Endothelial cell (in vitro differentiated cells): Measurements from ENCODE around the gene RELN. TPM values are rescaled to one million over a fixed set of nuclear protein-coding genes. Genes with fewer than 3 reads are reported as not detected.

Experiments
- DNase-seq: peaks from one replicate; pipeline ENCODE4 v3.0.0; 2021; ENCODE audit warnings: low spot score
- H3K27ac Mint-ChIP-seq: one replicate; pipeline ENCODE4 v1.8.0; 2021; ENCODE audit warnings: mixed read lengths, inconsistent platforms; ENCODE audit not compliant: unreplicated experiment
- H3K27me3 Mint-ChIP-seq: one replicate; pipeline ENCODE4 v1.8.0; 2021; ENCODE audit warnings: mild to moderate bottlenecking, moderate library complexity, mixed read lengths, inconsistent platforms; ENCODE audit not compliant: unreplicated experiment
- H3K36me3 Mint-ChIP-seq: one replicate; pipeline ENCODE4 v1.8.0; 2021; ENCODE audit warnings: mild to moderate bottlenecking, low read depth, mixed read lengths, inconsistent platforms; ENCODE audit not compliant: unreplicated experiment
- H3K4me1 Mint-ChIP-seq: one replicate; pipeline ENCODE4 v1.8.0; 2021; ENCODE audit warnings: mild to moderate bottlenecking, mixed read lengths, inconsistent platforms; ENCODE audit not compliant: unreplicated experiment
- H3K4me3 Mint-ChIP-seq: one replicate; pipeline ENCODE4 v1.8.0; 2021; ENCODE audit warnings: mild to moderate bottlenecking, mixed read lengths, inconsistent platforms; ENCODE audit not compliant: unreplicated experiment
- H3K9me3 Mint-ChIP-seq: one replicate; pipeline ENCODE4 v1.8.0; 2021; ENCODE audit warnings: mixed read lengths, inconsistent platforms; ENCODE audit not compliant: unreplicated experiment
- CTCF ChIP-seq: fragments of 200-600 bp; sonication (generic); IDR thresholded peaks from one replicate; pipeline ENCODE4 v1.5.0; 2021; ENCODE audit warnings: antibody characterized with exemption; ENCODE audit not compliant: unreplicated experiment
- total RNA-seq: library from RNA; stranded (reverse); fragmentation: NEBNext Ultra II Directional; extraction: Animal tissue kit (Norgen Biotek cat#: 25700); gene quantifications from one replicate; pipeline ENCODE4 v1.2.1, GENCODE V29; 2021; ENCODE audit not compliant: unreplicated experiment

Gene RELN
- total RNA-seq, 1 donor from 2014 or later: 2.3 TPM

- TF ChIP-seq CTCF: no peak
- Mint-ChIP-seq H3K27me3 (no peaks in the 10 kb centered on the region), H3K4me1 (peaks cover 2% of the 10 kb centered on the region), H3K9me3 (no peaks in the 10 kb centered on the region), H3K4me3 (no peak overlapping the region), H3K27ac (no peak overlapping the region), H3K36me3 (no peaks in the 10 kb centered on the region)
- DNase-seq: no peak
These were observed 321.0 kb downstream of the RELN start for GRCh38 chr7:103668279-103668941.

GRCh38 chr7:103666326-103666725, 323.1 kb downstream of the RELN start:
- H3K4me1 Mint-ChIP-seq: no peaks in the 10 kb centered on the region
- H3K4me3 Mint-ChIP-seq: no peak overlapping the region
- no peaks in the 10 kb centered on the region for H3K36me3 Mint-ChIP-seq
- no peaks in the 10 kb centered on the region for H3K9me3 Mint-ChIP-seq
- H3K27ac Mint-ChIP-seq: no peak overlapping the region
- no peaks in the 10 kb centered on the region for H3K27me3 Mint-ChIP-seq
- no peak for DNase-seq
- TF ChIP-seq CTCF: no peak

GRCh38 chr7:103664577-103664976, 324.9 kb downstream of the RELN start:
- Mint-ChIP-seq H3K27me3 (no peaks in the 10 kb centered on the region), H3K36me3 (no peaks in the 10 kb centered on the region), H3K27ac (no peak overlapping the region), H3K4me3 (no peak overlapping the region), H3K9me3 (no peaks in the 10 kb centered on the region), H3K4me1 (peaks cover 3% of the 10 kb centered on the region)
- TF ChIP-seq CTCF: no peak
- no peak for DNase-seq

GRCh38 chr7:103660455-103661371, 328.7 kb downstream of the RELN start:
- DNase-seq: no peak
- Mint-ChIP-seq H3K36me3 (no peaks in the 10 kb centered on the region), H3K4me3 (no peak overlapping the region), H3K27me3 (no peaks in the 10 kb centered on the region), H3K4me1 (peaks cover 3% of the 10 kb centered on the region), H3K9me3 (no peaks in the 10 kb centered on the region), H3K27ac (no peak overlapping the region)
- no peak for TF ChIP-seq CTCF
